SK-N-SH treated with all-trans-retinoic acid at 6 μM for 48 hours (cell line): ENCODE measurements around the gene CCDC8.

Experiments
- ARNTL ChIP-seq: fragments of 450-650 bp; formaldehyde crosslinking; IDR thresholded peaks from 2 replicates; pipeline ENCODE4 v1.5.0; 2020; ENCODE audit warnings: low read depth, mild to moderate bottlenecking, moderate library complexity, borderline replicate concordance
- GLIS3 ChIP-seq: fragments of 250-450 bp; sonication (Bioruptor Pico); IDR thresholded peaks from 2 replicates; pipeline ENCODE4 v1.5.0; 2020; ENCODE audit warnings: mild to moderate bottlenecking, moderate library complexity
- PATZ1 ChIP-seq: fragments of 250-450 bp; sonication (Bioruptor Pico); IDR thresholded peaks from 2 replicates; pipeline ENCODE4 v1.8.0; 2020; ENCODE audit warnings: mild to moderate bottlenecking, moderate library complexity, borderline replicate concordance
- PPARA ChIP-seq: fragments of 250-450 bp; sonication (Bioruptor Pico); IDR thresholded peaks from 2 replicates; pipeline ENCODE4 v1.5.0; 2020; ENCODE audit warnings: mild to moderate bottlenecking, borderline replicate concordance
- SNAI2 ChIP-seq: fragments of 250-450 bp; sonication (Bioruptor Pico); IDR thresholded peaks from 2 replicates; pipeline ENCODE4 v1.5.0; 2020; ENCODE audit warnings: mild to moderate bottlenecking, moderate library complexity
- TCF4 ChIP-seq: fragments of 250-450 bp; sonication (Bioruptor Pico); IDR thresholded peaks from 2 replicates; pipeline ENCODE4 v1.8.0; 2021; ENCODE audit warnings: mild to moderate bottlenecking, moderate library complexity, borderline replicate concordance
- TOX ChIP-seq: fragments of 250-450 bp; sonication (Bioruptor Pico); IDR thresholded peaks from 2 replicates; pipeline ENCODE4 v1.8.0; 2021; ENCODE audit warnings: mild to moderate bottlenecking, moderate library complexity, borderline replicate concordance
- ZFP3 ChIP-seq: fragments of 250-450 bp; sonication (Bioruptor Pico); IDR thresholded peaks from 2 replicates; pipeline ENCODE4 v1.5.0; 2020; ENCODE audit warnings: mild to moderate bottlenecking, moderate library complexity
- ZNF8 ChIP-seq: fragments of 450-650 bp; formaldehyde crosslinking; IDR thresholded peaks from 2 replicates; pipeline ENCODE4 v1.5.0; 2020; ENCODE audit warnings: mild to moderate bottlenecking, moderate library complexity
- TF ChIP-seq, protein P1 (sequence below): fragments of 250-450 bp; sonication (Bioruptor Pico); IDR thresholded peaks from 2 replicates; pipeline ENCODE4 v1.5.1; 2020; ENCODE audit warnings: low read depth, mild to moderate bottlenecking, moderate library complexity
- TF ChIP-seq, protein P2 (sequence below): fragments of 250-450 bp; sonication (Bioruptor Pico); IDR thresholded peaks from 2 replicates; pipeline ENCODE4 v1.5.1; 2021; ENCODE audit warnings: mild to moderate bottlenecking, moderate library complexity
- TF ChIP-seq, protein P3 (sequence below): fragments of 250-450 bp; sonication (Bioruptor Pico); IDR thresholded peaks from 2 replicates; pipeline ENCODE4 v1.8.0; 2021; ENCODE audit warnings: low read depth, mild to moderate bottlenecking, moderate library complexity, borderline replicate concordance

DNA sequence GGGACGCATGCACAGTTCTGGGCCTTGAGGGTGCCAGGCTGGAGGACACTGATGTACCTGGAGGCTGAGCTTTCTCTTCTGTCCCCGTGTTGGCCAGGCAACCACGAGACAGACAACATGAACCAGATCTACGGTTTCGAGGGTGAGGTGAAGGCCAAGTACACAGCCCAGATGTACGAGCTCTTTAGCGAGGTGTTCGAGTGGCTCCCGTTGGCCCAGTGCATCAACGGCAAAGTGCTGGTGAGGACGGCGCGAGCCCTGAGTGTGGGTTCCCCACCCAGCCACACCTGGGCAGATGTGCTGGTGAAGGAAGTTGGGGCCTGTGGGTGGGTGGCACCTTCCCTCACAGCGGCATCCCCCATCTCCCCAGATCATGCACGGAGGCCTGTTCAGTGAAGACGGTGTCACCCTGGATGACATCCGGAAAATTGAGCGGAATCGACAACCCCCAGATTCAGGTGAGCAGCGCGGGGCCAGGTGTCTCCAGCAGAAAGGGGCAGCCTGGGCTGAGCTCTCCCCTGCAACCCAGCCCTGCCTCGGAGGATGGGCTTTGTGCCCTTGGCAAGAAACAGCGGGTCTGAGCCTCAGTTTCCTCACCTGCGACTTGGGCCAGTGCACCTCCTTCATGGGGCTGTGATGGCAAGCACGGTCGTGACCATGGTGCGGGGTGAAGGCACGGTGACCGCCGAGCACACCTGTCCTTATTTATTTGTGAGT is 26.2 kb downstream of the CCDC8 start:
- TF ChIP-seq, protein P1, sequence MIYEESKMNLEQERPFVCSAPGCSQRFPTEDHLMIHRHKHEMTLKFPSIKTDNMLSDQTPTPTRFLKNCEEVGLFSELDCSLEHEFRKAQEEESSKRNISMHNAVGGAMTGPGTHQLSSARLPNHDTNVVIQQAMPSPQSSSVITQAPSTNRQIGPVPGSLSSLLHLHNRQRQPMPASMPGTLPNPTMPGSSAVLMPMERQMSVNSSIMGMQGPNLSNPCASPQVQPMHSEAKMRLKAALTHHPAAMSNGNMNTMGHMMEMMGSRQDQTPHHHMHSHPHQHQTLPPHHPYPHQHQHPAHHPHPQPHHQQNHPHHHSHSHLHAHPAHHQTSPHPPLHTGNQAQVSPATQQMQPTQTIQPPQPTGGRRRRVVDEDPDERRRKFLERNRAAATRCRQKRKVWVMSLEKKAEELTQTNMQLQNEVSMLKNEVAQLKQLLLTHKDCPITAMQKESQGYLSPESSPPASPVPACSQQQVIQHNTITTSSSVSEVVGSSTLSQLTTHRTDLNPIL (CRISPR knock-in tag): no peak
- TF ChIP-seq GLIS3 (CRISPR knock-in tag) (no peak), TOX (CRISPR knock-in tag) (no peak), ZFP3 (CRISPR knock-in tag) (no peak), ZNF8 (CRISPR knock-in tag) (no peak), ARNTL (CRISPR knock-in tag) (no peak), PPARA (no peak), TCF4 (CRISPR knock-in tag) (no peak), PATZ1 (CRISPR knock-in tag) (no peak), SNAI2 (CRISPR knock-in tag) (no peak)
- TF ChIP-seq, protein P2, sequence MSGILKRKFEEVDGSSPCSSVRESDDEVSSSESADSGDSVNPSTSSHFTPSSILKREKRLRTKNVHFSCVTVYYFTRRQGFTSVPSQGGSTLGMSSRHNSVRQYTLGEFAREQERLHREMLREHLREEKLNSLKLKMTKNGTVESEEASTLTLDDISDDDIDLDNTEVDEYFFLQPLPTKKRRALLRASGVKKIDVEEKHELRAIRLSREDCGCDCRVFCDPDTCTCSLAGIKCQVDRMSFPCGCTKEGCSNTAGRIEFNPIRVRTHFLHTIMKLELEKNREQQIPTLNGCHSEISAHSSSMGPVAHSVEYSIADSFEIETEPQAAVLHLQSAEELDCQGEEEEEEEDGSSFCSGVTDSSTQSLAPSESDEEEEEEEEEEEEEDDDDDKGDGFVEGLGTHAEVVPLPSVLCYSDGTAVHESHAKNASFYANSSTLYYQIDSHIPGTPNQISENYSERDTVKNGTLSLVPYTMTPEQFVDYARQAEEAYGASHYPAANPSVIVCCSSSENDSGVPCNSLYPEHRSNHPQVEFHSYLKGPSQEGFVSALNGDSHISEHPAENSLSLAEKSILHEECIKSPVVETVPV (CRISPR knock-in tag): no peak
- TF ChIP-seq, protein P3, sequence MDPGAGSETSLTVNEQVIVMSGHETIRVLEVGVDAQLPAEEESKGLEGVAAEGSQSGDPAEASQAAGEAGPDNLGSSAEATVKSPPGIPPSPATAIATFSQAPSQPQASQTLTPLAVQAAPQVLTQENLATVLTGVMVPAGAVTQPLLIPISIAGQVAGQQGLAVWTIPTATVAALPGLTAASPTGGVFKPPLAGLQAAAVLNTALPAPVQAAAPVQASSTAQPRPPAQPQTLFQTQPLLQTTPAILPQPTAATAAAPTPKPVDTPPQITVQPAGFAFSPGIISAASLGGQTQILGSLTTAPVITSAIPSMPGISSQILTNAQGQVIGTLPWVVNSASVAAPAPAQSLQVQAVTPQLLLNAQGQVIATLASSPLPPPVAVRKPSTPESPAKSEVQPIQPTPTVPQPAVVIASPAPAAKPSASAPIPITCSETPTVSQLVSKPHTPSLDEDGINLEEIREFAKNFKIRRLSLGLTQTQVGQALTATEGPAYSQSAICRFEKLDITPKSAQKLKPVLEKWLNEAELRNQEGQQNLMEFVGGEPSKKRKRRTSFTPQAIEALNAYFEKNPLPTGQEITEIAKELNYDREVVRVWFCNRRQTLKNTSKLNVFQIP (CRISPR knock-in tag): no peak
